A673 (cell line): ENCODE results near the gene SERPINA9. TPM values are rescaled to one million over a fixed set of nuclear protein-coding genes. Genes with fewer than 3 reads are reported as not detected.
"Not testable (repeated sequence)": the region's sequence is repeated elsewhere in the genome, so short reads cannot be mapped to it uniquely, and the experiment has no call there.

Source experiments
- BruUV-seq: library from RNA; stranded (reverse); fragments of 400-500 nt; replicated peaks from 2 replicates; lab custom pipeline; 2021; lab: Mats Ljungman, UMichigan
- CTCF ChIA-PET: fragments of 300-600 bp; sonication (Branson Sonifier 250); formaldehyde crosslinking; loops from one replicate; lab custom pipeline; 2022; ENCODE audit warnings: antibody characterized with exemption; lab: Charles Lee
- POLR2A ChIA-PET: fragments of 300-600 bp; sonication (Branson Sonifier 250); formaldehyde crosslinking; loops from one replicate; lab custom pipeline; 2022; ENCODE audit warnings: antibody characterized with exemption; ENCODE audit not compliant: low non-redundant PET; lab: Charles Lee
- DNase-seq: peaks from one replicate; pipeline ENCODE4 v3.0.0-alpha.2; 2015; ENCODE audit warnings: low spot score
- H3K27ac ChIP-seq: fragments of 200-600 bp; sonication (generic); 2 replicates; pipeline ENCODE4 v1.5.1; 2016; ENCODE audit warnings: mixed run types, low read depth, mild to moderate bottlenecking, mixed read lengths, antibody characterized with exemption, low read length; ENCODE audit not compliant: poor library complexity, severe bottlenecking
- H3K27me3 ChIP-seq: fragments of 200-600 bp; sonication (generic); replicated peaks from 2 replicates; pipeline ENCODE4 v1.6.1; 2017; ENCODE audit warnings: mixed run types, low read depth, mild to moderate bottlenecking, mixed read lengths, antibody characterized with exemption, low read length; ENCODE audit not compliant: insufficient read depth, poor library complexity
- H3K36me3 ChIP-seq: fragments of 200-600 bp; sonication (generic); 2 replicates; pipeline ENCODE4 v1.6.1; 2016; ENCODE audit warnings: mixed run types, mild to moderate bottlenecking, mixed read lengths, antibody characterized with exemption, low read length; ENCODE audit not compliant: insufficient read depth, poor library complexity, severe bottlenecking
- H3K4me1 ChIP-seq: fragments of 200-600 bp; sonication (generic); 2 replicates; pipeline ENCODE4 v1.6.1; 2017; ENCODE audit warnings: mixed run types, mild to moderate bottlenecking, mixed read lengths, antibody characterized with exemption, low read length; ENCODE audit not compliant: insufficient read depth, poor library complexity, severe bottlenecking
- H3K4me3 ChIP-seq: fragments of 200-600 bp; sonication (generic); 2 replicates; pipeline ENCODE4 v1.5.1; 2016; ENCODE audit warnings: low read depth, mixed run types, mild to moderate bottlenecking, mixed read lengths, low read length; ENCODE audit not compliant: poor library complexity, severe bottlenecking
- H3K9me3 ChIP-seq: fragments of 200-600 bp; sonication (generic); 2 replicates; pipeline ENCODE4 v1.6.1; 2016; ENCODE audit warnings: mixed run types, low read depth, mild to moderate bottlenecking, mixed read lengths, antibody characterized with exemption, low read length; ENCODE audit not compliant: poor library complexity, severe bottlenecking
- CTCF ChIP-seq: fragments of 300-800, 200-600 bp; sonication (generic); conservative IDR thresholded peaks from 2 replicates; pipeline ENCODE4 v1.5.1; 2017; ENCODE audit warnings: low read depth, mild to moderate bottlenecking, antibody characterized with exemption, low read length, moderate library complexity, mixed read lengths
- EZH2 ChIP-seq: fragments of 200-600 bp; sonication (generic); IDR thresholded peaks from 2 replicates; pipeline ENCODE4 v1.6.1; 2017; ENCODE audit warnings: borderline replicate concordance, low read depth, mild to moderate bottlenecking, mixed read lengths, antibody characterized with exemption, low read length; ENCODE audit not compliant: poor library complexity, severe bottlenecking
- intact Hi-C: fragments of 100-400 bp; cut with micrococcal nuclease; formaldehyde crosslinking; loops from one replicate; pipeline ENCODE4 v1.10.0; 2022; ENCODE audit not compliant: unreplicated experiment
- total RNA-seq: library from RNA; stranded (reverse); gene quantifications from 2 replicates; pipeline ENCODE4 v1.2.3, GENCODE V29; 2021

Gene SERPINA9
- total RNA-seq, 1 experiment from 2014 or later, result not detected

- DNase-seq, result no peak
- H3K27me3 ChIP-seq, result no peaks in the 10 kb centered on the region
- H3K4me3 ChIP-seq, result no peak overlapping the region
- no peaks in the 10 kb centered on the region for H3K36me3 ChIP-seq
- intact Hi-C loops, result no loop called here
- no peaks in the 10 kb centered on the region for H3K4me1 ChIP-seq
- no TSS peak for BruUV-seq
- POLR2A ChIA-PET, result no interaction called here
- no peak overlapping the region for H3K27ac ChIP-seq
- TF ChIP-seq CTCF (no peak), EZH2 (no peak)
- CTCF ChIA-PET, result no interaction called here
- H3K9me3 ChIP-seq, result no peaks in the 10 kb centered on the region
Measured at GRCh38 chr14:94514351-94514750, 38.4 kb upstream of the SERPINA9 start.

DNA sequence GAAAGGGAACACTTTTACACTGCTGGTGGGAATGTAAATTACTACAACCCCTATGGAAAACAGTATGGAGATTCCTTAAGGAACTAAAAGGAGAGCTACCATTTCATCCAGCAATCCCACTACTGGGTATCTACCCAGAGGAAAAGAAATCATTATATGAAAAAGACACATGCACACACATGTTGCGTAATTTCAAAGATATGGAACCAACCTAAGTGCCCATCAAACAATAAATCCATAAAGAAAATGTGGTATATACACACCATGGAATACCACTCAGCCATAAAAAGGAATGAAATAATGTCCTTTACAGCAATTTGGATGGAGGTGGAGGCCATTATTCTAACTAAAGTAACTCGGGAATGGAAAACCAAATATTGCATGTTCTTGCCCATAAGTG is 34.5 kb upstream of the SERPINA9 start:
- CTCF ChIA-PET, intact Hi-C loops, POLR2A ChIA-PET, H3K27ac ChIP-seq, H3K9me3 ChIP-seq, BruUV-seq, H3K27me3 ChIP-seq, H3K36me3 ChIP-seq, H3K4me3 ChIP-seq, H3K4me1 ChIP-seq, DNase-seq: not testable (repeated sequence)

- intact Hi-C loops, result no loop called here
- DNase-seq, result no peak
- no TSS peak for BruUV-seq
- Histone ChIP-seq H3K9me3 (no peaks in the 10 kb centered on the region), H3K36me3 (no peaks in the 10 kb centered on the region), H3K4me3 (no peak within 1 kb of the TSS), H3K27ac (no peak within 1 kb of the TSS), H3K4me1 (no peaks in the 10 kb centered on the region), H3K27me3 (no peaks in the 10 kb centered on the region)
- CTCF ChIA-PET, result no interaction called here
- POLR2A ChIA-PET, result no interaction called here
- TF ChIP-seq EZH2 (no peak), CTCF (no peak)
Measured at GRCh38 chr14:94509356-94509755, 33.4 kb upstream of the SERPINA9 start, which contains the start of gene SERPINA12. Gene SERPINA12 (minus strand): TSS chr14:94509469. CDS start chr14:94498397, 11,072 bp downstream.

DNA sequence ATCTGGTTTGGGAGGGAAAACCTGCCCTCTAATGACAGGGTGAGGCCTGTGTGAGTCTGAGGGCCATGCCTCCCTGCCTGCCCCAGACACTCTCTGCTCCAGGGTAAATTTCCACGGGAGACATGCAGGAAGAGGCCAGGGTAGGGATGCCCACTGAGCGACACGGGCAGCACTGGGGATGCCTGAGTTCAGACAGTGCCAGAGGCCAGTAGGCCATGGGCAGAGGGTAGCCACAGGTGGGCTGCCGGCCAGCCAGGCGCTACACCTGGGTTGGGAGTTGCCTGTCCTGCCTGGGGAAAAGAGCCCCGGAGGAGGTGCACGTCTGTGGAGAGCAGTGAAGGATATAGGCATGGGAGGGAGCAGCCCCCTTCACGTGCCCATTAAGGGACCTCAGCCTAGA is 29.6 kb upstream of the SERPINA9 start:
- Histone ChIP-seq H3K27ac (no peak overlapping the region), H3K36me3 (no peaks in the 10 kb centered on the region), H3K27me3 (no peaks in the 10 kb centered on the region), H3K4me3 (no peak overlapping the region), H3K9me3 (no peaks in the 10 kb centered on the region), H3K4me1 (no peaks in the 10 kb centered on the region)
- POLR2A ChIA-PET, result no interaction called here
- DNase-seq, result no peak
- CTCF ChIA-PET, result no interaction called here
- BruUV-seq, result no TSS peak
- TF ChIP-seq EZH2 (no peak), CTCF (no peak)
- intact Hi-C loops, result no loop called here
